Neuronal stem cell (in vitro differentiated cells): ENCODE measurements around the gene LYRM4.

Experiments used
- DNase-seq: peaks from one replicate; pipeline ENCODE4 v3.0.0-alpha.2; 2013; ENCODE audit warnings: low spot score
- H2AFZ ChIP-seq: one replicate; pipeline ENCODE4 v1.6.1; 2013; ENCODE audit warnings: mild to moderate bottlenecking, low read length, inconsistent platforms
- H2AK5ac ChIP-seq: 2 replicates; pipeline ENCODE4 v1.6.1; 2013; ENCODE audit warnings: low read depth, mild to moderate bottlenecking, inconsistent platforms, low read length, moderate library complexity, mixed read lengths
- H2BK120ac ChIP-seq: 2 replicates; pipeline ENCODE4 v1.6.1; 2013; ENCODE audit warnings: low read depth, mild to moderate bottlenecking, inconsistent platforms, low read length, moderate library complexity, mixed read lengths
- H2BK12ac ChIP-seq: one replicate; pipeline ENCODE4 v1.6.1; 2013; ENCODE audit warnings: low read length, inconsistent platforms
- H2BK15ac ChIP-seq: 2 replicates; pipeline ENCODE4 v1.6.1; 2013; ENCODE audit warnings: mild to moderate bottlenecking, low read length, inconsistent platforms, mixed read lengths
- H2BK5ac ChIP-seq: one replicate; pipeline ENCODE4 v1.6.1; 2013; ENCODE audit warnings: inconsistent platforms, mild to moderate bottlenecking, low read length, moderate library complexity
- H3K14ac ChIP-seq: one replicate; pipeline ENCODE4 v1.6.1; 2013; ENCODE audit warnings: low read length, inconsistent platforms
- H3K18ac ChIP-seq: 2 replicates; pipeline ENCODE4 v1.6.1; 2013; ENCODE audit warnings: low read length, inconsistent platforms
- H3K23ac ChIP-seq: 2 replicates; pipeline ENCODE4 v1.6.1; 2013; ENCODE audit warnings: low read depth, mild to moderate bottlenecking, mixed read lengths, low read length, inconsistent platforms; ENCODE audit not compliant: poor library complexity
- H3K27ac ChIP-seq: replicated peaks from 3 replicates; pipeline ENCODE4 v1.5.1; 2013; ENCODE audit warnings: low read length, inconsistent platforms
- H3K27me3 ChIP-seq, 3 experiments: 2 replicates each; pipeline ENCODE4 v1.6.1; 2013; ENCODE audit warnings: low read length in 3 of 3, mild to moderate bottlenecking in 2 of 3, inconsistent platforms in 1 of 3, low read depth in 1 of 3, mixed read lengths in 1 of 3, moderate library complexity in 1 of 3; ENCODE audit not compliant: control insufficient read depth in 3 of 3, insufficient read depth in 3 of 3
- H3K36me3 ChIP-seq, 2 donors: replicated peaks in 1 of 2; 2 replicates each; pipeline ENCODE4 v1.6.1; 2013; ENCODE audit warnings: low read length in 2 of 2; ENCODE audit not compliant: control insufficient read depth in 2 of 2, insufficient read depth in 2 of 2
- H3K4ac ChIP-seq: 2 replicates; pipeline ENCODE4 v1.6.1; 2013; ENCODE audit warnings: inconsistent platforms, mild to moderate bottlenecking, low read length, moderate library complexity
- H3K4me1 ChIP-seq, 2 donors: 1 replicate in 1 of 2; 2 replicates in 1 of 2; pipeline ENCODE4 v1.6.1; 2013; ENCODE audit warnings: low read length in 2 of 2, low read depth in 1 of 2; ENCODE audit not compliant: control insufficient read depth in 2 of 2, insufficient read depth in 1 of 2
- H3K4me2 ChIP-seq: one replicate; pipeline ENCODE4 v1.6.1; 2013; ENCODE audit warnings: mild to moderate bottlenecking, low read length, inconsistent platforms; ENCODE audit not compliant: insufficient read depth, poor library complexity, severe bottlenecking
- H3K4me3 ChIP-seq, 2 donors: 2 replicates each; pipeline ENCODE4 v1.5.1; 2013; ENCODE audit warnings: low read length in 2 of 2, mild to moderate bottlenecking in 2 of 2, inconsistent platforms in 1 of 2, moderate library complexity in 1 of 2
- H3K79me1 ChIP-seq: one replicate; pipeline ENCODE4 v1.6.1; 2013; ENCODE audit warnings: low read depth, mild to moderate bottlenecking, inconsistent platforms, low read length, moderate library complexity
- H3K9ac ChIP-seq: one replicate; pipeline ENCODE4 v1.6.1; 2013; ENCODE audit warnings: mild to moderate bottlenecking, low read depth, low read length, inconsistent platforms; ENCODE audit not compliant: poor library complexity
- H3K9me3 ChIP-seq, 2 donors: replicated peaks in 1 of 2; 2 replicates each; pipeline versions ENCODE3 to v1.6.1; 2013; ENCODE audit warnings: low read length in 2 of 2, mild to moderate bottlenecking in 2 of 2, inconsistent platforms in 1 of 2, low read depth in 1 of 2, mixed read lengths in 1 of 2, moderate library complexity in 1 of 2; ENCODE audit not compliant: control insufficient read depth in 2 of 2, insufficient read depth in 1 of 2
- H4K8ac ChIP-seq: one replicate; pipeline ENCODE4 v1.6.1; 2013; ENCODE audit warnings: low read depth, mild to moderate bottlenecking, inconsistent platforms, low read length, moderate library complexity
- H4K91ac ChIP-seq: one replicate; pipeline ENCODE4 v1.6.1; 2013; ENCODE audit warnings: low read length, low read depth, mild to moderate bottlenecking, inconsistent platforms; ENCODE audit not compliant: poor library complexity
- whole genome bisulfite sequencing, 2 donors: extraction: QIAGEN DNeasy Blood & Tissue Kit; methylation state at CpG; one replicate each; pipeline ENCODE4 v1.1.7; 2013; ENCODE audit warnings: missing lambda C conversion rate in 2 of 2, mixed read lengths in 1 of 2; ENCODE audit not compliant: insufficient read length in 2 of 2, insufficient replicate concordance in 1 of 2; ENCODE audit errors: extremely low coverage in 2 of 2; 5-methylcytosine and 5-hydroxymethylcytosine counted together

LYRM4 gene

DNA sequence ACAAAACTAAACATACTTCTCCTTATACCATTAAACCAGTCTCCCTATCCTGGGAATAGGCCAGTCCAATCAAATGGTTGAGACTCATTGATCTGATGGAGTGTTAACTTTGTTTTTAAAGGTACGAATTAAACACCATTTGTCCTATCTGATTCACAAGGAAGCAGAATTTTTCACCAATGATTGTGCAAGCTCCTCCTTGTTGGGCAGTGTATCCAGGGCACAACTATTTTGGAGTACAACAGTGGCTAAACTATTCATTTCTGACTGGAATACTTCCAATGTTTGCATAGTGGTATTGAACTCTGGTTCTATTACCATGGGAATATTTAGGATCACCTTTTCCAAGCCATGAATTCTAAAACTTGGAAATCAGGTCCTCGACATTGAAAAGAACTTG, 181.1 kb downstream of the LYRM4 start:
- Histone ChIP-seq H2BK5ac (no peak overlapping the region), H2AK5ac (no peak overlapping the region), H3K4me1 (peaks cover 0 to under 1% of the 10 kb centered on the region in 2 donors), H3K14ac (no peak overlapping the region), H4K8ac (no peak overlapping the region), H2BK12ac (no peak overlapping the region), H3K79me1 (no peaks in the 10 kb centered on the region), H3K4ac (no peak overlapping the region), H3K27me3 (peaks cover 12 to 24% (median 22%) of the 10 kb centered on the region in 3 experiments), H2AFZ (no peak overlapping the region), H3K18ac (no peak overlapping the region), H3K4me3 (no peak overlapping the region), H3K9me3 (peaks cover 0 to 2% of the 10 kb centered on the region in 2 donors), H3K36me3 (no peaks in the 10 kb centered on the region), H2BK15ac (no peak overlapping the region), H3K9ac (no peak overlapping the region), H4K91ac (no peak overlapping the region), H3K27ac (no peak overlapping the region), H3K23ac (no peak overlapping the region), H3K4me2 (no peak overlapping the region), H2BK120ac (no peak overlapping the region)
- no peak for DNase-seq
- WGBS, 2 donors = no CpG with 5 or more reads among the region's 2 CpGs

- H3K4me1 ChIP-seq = no peaks in the 10 kb centered on the region
- H3K4ac ChIP-seq = no peak overlapping the region
- WGBS, 2 donors = no CpG with 5 or more reads among the region's 5 CpGs
- H3K9me3 ChIP-seq = peaks cover 0 to 3% of the 10 kb centered on the region in 2 donors
- H3K18ac ChIP-seq = no peak overlapping the region
- H3K4me3 ChIP-seq = no peak overlapping the region
- H2BK5ac ChIP-seq = no peak overlapping the region
- H3K23ac ChIP-seq = no peak overlapping the region
- no peak overlapping the region for H2BK12ac ChIP-seq
- H2BK120ac ChIP-seq = no peak overlapping the region
- H4K91ac ChIP-seq = no peak overlapping the region
- H3K4me2 ChIP-seq = no peak overlapping the region
- H3K14ac ChIP-seq = no peak overlapping the region
- peaks cover 0 to 9% (median 7%) of the 10 kb centered on the region in 3 experiments for H3K27me3 ChIP-seq
- H3K27ac ChIP-seq = no peak overlapping the region
- H2AFZ ChIP-seq = no peak overlapping the region
- no peak overlapping the region for H3K9ac ChIP-seq
- H2BK15ac ChIP-seq = no peak overlapping the region
- H3K79me1 ChIP-seq = no peaks in the 10 kb centered on the region
- no peaks in the 10 kb centered on the region for H3K36me3 ChIP-seq
- no peak overlapping the region for H4K8ac ChIP-seq
- H2AK5ac ChIP-seq = no peak overlapping the region
- no peak for DNase-seq
These were observed 182.6 kb downstream of the LYRM4 start for GRCh38 chr6:5078121-5078669.

DNA sequence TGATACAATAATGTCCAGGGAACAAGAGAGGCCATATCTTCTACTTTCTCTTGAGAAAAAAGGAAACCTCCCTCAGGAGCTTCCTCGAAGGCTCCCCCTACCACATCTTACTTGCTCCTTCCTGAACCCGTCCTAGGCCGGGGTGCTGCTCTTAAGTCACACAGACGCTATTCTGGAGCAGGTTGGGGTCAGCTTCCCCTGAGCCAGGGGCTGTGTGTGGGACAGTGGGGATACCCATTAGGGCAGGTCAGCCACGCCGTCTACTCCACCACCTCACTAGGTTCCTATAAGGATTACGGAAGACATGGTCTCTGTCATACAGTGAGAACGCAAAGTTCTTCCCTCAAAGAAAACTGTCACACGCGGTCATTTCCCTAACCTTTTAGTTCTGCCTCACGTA, 183.8 kb downstream of the LYRM4 start:
- Histone ChIP-seq H3K79me1 (no peaks in the 10 kb centered on the region), H3K9ac (no peak overlapping the region), H3K27me3 (no peaks in the 10 kb centered on the region), H3K4me3 (no peak overlapping the region), H3K4me2 (no peak overlapping the region), H2AFZ (no peak overlapping the region), H3K36me3 (no peaks in the 10 kb centered on the region), H2AK5ac (no peak overlapping the region), H4K8ac (no peak overlapping the region), H3K23ac (no peak overlapping the region), H3K4ac (no peak overlapping the region), H2BK120ac (no peak overlapping the region), H4K91ac (no peak overlapping the region), H2BK5ac (peak overlapping the region; percentile 7), H3K27ac (no peak overlapping the region), H3K18ac (no peak overlapping the region), H2BK15ac (no peak overlapping the region), H3K9me3 (peaks cover 0 to 3% of the 10 kb centered on the region in 2 donors), H3K14ac (no peak overlapping the region), H2BK12ac (no peak overlapping the region), H3K4me1 (no peaks in the 10 kb centered on the region)
- WGBS, 2 donors = no CpG with 5 or more reads among the region's 11 CpGs
- no peak for DNase-seq

- WGBS, 2 donors = no CpG with 5 or more reads among the region's 3 CpGs
- DNase-seq = no peak
- H3K14ac ChIP-seq = no peak overlapping the region
These were observed 186.8 kb downstream of the LYRM4 start for GRCh38 chr6:5073992-5074391.

More at GRCh38 chr6:5073992-5074391, 186.8 kb downstream of the LYRM4 start:
- Histone ChIP-seq H2BK120ac (no peak overlapping the region), H2AFZ (no peak overlapping the region), H2AK5ac (no peak overlapping the region), H4K91ac (no peak overlapping the region), H3K36me3 (no peaks in the 10 kb centered on the region), H3K9me3 (peaks cover 0 to 3% of the 10 kb centered on the region in 2 donors), H3K4me1 (no peaks in the 10 kb centered on the region), H2BK15ac (no peak overlapping the region), H4K8ac (no peak overlapping the region), H3K9ac (no peak overlapping the region), H2BK5ac (no peak overlapping the region), H3K4me3 (no peak overlapping the region), H3K27ac (no peak overlapping the region), H3K23ac (no peak overlapping the region), H3K79me1 (no peaks in the 10 kb centered on the region), H3K4me2 (no peak overlapping the region), H3K18ac (no peak overlapping the region), H3K4ac (no peak overlapping the region), H2BK12ac (no peak overlapping the region), H3K27me3 (no peaks in the 10 kb centered on the region)
